HG02759 (cell line): ENCODE measurements around the gene ZMYM4.

Source experiments
- ATAC-seq: cut with Tn5 transposase; IDR thresholded peaks from one replicate; pipeline ENCODE4 v1.9.1; 2021; ENCODE audit warnings: mild to moderate bottlenecking, moderate library complexity; ENCODE audit not compliant: unreplicated experiment

Gene ZMYM4

DNA sequence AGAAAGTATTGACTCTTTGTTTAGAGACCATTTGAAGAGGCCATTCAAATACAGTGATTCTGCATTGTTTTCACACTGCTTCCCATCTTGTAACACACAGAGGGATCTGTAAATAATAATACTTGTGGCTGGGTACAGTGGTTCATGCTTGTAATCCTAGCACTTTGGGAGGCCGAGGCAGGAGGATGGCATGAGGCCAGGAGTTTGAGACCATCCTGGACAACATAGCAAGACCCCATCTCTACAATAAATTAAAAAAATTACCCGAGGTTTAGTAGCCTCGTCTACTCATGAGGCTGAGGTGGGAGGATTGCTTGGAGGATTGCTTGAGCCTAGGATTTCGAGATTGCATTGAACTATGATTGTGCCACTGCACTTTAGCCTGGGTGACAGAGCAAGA is 5.7 kb downstream of the ZMYM4 start:
- ATAC-seq: no peak

DNA sequence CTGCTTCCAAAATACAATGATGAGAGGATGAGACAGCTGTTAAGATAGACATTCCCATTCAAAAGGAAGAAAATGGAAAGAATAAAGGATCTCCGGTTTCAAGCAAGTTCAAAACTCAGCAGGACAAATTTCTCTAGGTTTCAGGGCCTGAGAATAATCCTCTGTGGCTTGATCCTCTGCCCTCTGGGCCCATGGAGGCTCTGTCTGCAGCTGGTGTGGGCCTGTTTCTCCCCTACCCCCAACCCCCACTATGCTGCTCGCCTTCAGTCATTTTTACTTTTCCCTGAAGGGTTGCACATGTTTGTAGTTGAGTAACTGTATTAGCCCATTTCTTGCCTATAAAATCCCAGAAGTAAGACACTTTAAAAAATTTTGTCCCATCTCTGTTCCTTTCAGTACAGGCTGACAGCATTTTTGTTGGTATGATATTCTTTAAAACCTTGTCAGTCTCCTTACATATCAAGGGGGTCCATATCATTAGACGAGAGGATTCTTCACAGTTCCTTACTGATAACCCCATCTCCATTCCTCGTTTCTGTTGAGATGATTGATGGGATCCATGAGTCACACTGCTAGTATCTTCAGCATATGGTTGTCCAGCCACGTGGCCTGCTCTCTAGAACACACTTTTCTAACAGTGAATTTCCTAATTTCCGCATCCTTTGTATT is 10.5 kb downstream of the ZMYM4 start:
- no peak for ATAC-seq

DNA sequence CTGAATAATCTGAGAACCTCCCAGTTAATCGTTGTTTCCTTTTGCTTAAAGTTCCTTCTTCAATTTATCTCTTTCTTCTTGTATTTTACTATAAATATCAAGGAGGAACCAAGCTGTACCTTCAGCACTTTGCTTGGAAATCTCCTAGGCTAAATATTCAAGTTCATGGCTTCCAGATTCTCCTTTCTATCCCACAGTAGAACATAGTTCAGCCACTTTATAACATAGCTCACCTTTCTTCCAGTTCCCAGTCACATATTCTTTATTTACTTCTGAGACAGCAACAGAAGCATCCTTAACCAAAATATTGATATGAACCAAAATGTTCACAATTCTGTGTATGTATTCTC is 11.0 kb downstream of the ZMYM4 start:
- ATAC-seq: no peak

DNA sequence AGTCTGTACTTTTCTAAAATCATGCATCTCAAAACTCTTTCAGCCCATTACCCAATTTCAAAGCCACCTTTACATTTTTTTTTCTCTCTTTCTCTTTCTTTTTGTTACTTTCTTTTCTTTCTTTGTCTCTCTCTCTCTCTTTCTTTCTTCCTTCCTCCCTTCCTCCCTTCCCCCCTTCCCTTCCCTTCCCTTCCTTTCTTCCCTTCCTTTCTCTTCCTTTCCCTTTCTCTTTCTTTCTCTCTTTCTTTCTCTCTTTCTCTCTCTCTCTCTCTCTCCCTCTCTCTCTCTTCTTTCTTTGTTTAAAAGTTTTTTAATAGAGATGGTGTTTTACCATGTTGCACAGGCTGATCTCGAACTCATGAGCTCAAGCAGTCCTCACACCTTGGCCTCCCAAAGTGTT is 11.5 kb downstream of the ZMYM4 start:
- no peak for ATAC-seq

DNA sequence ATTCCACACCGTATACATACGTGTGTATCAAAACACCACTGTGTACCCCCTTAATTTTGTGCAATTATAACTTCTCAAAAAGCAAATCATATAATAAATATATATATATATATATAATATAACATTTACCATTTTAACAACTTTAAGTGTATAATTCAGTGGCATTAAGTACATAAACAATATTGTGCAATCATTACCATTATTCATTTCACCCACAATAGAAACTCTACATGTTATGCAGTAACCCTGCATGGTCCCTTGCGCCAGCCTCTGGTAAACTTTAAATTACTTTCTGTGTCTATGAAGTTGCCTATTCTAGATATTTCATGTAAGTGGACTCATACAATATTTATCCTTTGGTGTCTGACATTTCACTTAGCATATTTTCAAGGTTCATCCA is 13.1 kb downstream of the ZMYM4 start:
- no peak for ATAC-seq

DNA sequence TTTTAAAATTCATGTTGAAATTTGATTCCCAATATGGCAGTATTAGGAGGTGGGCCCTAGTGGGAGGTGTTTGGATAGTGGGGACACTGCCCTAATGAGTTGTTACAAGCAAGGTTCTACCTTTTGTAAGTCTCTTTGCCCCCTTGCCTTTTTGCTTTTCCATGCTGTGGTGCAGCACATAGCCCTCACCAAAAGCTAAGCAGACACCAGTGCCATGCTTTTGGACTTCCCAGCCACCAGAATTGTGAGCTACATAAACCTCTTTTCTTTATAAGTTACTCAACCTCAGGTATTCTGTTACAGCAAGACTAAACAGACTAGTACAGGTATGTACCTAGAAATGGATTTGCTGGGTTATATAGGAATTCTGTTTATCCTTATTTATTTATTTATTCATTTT is 13.7 kb downstream of the ZMYM4 start:
- no peak for ATAC-seq

DNA sequence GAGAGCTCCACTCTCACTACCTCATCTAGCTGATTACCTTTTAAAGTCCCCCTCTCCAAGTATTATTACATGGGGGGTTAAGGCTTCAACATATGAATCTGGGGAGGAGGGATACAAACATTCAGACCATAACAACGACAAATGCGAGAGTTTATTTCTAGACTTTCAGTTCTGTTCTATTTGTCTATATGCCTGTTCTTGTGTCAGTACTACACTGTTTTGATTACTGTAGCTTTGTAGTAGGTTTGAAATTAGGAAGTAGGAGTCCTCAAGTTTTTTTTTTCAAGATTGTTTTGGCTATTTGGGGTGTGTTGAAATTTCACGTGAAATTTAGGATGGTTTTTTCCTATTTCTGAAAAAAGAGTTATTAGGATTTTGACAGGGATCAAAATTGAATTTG is 16.3 kb downstream of the ZMYM4 start:
- no peak for ATAC-seq

DNA sequence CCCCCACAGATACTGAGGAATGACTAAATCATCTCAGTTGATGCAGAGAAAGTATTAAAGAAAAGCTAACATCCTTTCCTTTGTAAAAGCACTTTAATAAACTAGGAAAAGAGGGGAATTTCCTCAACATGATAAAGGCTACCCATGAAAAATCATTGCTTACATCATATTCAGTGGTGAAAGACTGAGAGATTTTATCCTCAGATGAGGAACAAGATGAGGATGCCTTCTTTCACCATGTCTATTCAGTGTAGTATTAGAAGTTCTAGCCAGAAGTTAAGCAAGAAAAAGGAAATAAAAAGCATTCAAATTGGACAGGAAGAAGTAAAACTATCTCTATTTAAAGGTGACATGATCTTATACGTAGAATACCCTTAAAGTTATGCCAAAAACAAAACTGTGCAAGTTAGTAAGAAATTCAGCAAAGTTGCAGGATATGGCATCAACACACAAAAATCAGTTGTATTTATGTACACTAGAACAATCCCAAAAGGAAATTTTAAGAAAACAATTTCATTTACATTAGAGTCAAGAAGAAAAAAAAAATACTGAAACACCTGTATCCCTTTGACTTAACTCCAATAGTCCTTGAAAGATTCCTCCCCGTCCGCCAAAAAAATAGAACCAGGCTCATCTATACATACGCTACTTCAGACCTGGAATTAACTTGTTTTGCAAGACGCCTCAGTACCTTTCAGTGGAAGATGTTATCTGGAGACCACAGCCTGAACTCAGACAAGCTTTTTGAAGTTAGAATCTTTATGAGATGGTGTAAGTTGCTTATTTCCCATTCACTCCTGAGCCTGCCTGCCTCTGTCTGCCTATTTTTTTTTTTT is 17.5 kb downstream of the ZMYM4 start:
- ATAC-seq: no peak

DNA sequence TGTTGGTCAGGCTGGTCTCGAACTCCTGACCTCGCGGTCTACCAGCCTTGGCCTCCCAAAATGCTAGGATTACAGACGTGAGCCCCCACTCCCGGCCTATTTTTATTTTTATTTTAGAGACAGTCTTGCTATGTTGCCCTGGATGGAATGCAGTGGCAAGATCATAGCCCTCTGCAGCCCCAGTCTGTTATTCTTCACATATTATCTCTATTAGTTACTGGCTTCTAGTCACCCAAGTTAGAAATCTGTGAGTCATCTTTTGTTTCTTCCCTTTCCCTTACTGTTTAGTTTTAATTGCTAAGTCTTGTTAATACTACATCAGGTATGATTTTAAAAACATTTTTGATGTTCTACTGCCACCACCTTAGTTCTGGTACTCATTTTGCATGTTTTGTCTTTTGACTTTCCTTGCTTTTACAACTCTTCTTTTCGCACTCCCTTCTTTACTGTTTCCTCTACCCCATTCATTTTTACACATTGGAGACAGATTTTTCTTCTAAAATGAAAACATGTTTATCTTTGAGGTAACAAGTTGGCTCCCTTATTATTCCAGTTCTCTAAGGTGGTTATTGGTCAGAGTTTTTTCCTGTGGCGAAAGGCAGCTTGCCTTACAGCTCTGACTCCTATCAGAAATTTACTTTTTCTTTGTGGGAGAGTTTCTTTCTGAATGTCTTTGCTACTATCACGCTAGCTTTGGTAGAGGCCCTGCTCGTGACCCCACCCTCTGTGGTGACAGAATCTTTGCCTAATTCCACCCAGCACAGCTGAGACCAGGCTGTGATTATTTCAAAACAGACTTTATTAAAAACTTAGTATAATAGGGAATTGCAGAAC is 19.5 kb downstream of the ZMYM4 start:
- ATAC-seq: no peak

DNA sequence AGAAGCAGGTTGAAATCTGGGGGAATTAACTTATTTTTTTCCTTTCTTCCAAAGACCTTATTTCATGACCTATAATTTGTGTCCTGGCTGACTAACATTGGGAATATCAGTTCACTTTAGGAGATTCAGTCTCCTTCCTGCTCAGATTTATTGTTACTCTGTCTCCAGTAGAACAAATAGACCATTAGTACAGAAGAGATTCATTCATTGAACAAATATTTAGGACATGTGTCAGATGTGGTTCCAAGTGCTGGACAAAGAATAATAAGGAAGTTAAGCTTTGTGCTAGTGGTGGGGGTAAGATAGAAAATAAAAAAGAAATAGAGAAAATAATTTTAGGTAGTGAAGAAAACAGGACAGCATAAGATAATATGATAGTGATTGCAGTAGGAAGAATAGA is 20.3 kb downstream of the ZMYM4 start:
- no peak for ATAC-seq

DNA sequence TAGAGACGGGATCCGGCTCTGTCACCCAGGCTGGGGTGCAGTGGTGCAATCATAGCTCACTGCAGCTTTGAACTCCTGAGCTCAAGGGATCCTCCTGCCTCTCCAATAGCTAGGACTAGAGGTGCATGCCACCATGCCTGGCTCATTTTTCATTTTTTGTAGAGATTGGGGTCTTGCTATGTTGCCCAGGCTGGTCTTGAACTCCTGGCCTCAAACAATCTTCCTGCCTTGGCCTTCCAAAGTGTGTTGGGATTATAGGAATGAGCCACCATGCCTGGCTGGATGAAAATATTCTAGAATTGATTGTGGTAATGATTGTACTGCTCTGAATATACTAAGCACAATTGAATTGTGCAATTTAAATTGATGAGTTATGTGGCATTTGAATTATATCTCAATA is 21.9 kb downstream of the ZMYM4 start:
- ATAC-seq: no peak

DNA sequence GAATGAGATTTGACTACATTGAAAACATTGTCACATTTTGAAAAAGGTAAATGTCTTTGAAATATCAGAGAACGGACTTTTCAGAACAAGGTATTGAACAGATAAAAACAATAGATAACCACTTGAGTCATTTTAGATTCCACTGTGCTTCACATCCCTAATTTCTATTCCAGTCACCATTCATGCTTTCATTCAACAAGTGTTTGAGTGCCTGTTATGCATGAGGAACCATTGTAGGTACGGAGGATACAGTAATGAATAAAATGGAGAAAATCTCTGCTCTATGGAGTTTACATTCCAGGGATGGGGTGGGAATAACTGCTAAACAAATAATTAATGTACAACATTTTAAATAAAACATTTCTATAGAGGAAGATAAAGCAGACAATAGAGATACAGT is 26.3 kb downstream of the ZMYM4 start:
- ATAC-seq: no peak

DNA sequence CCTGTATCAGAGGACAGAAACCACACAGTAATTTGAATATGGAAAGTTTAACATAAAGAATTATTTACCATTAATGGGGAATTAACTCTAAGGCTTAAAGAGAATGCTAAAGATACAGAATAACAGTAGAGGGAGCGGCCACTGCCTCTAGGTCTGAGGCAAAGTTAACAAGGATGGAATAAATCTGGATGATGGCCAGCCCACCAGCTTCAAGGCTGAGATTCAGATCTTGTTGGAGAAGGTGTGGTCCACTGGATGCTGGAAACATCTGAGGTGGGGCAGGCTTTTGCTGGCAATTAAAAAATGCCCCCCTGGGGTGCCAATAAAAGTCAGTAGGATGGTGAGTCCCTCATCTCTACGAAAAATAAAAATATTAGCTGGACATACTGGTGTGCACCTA is 29.4 kb downstream of the ZMYM4 start:
- ATAC-seq: no peak

DNA sequence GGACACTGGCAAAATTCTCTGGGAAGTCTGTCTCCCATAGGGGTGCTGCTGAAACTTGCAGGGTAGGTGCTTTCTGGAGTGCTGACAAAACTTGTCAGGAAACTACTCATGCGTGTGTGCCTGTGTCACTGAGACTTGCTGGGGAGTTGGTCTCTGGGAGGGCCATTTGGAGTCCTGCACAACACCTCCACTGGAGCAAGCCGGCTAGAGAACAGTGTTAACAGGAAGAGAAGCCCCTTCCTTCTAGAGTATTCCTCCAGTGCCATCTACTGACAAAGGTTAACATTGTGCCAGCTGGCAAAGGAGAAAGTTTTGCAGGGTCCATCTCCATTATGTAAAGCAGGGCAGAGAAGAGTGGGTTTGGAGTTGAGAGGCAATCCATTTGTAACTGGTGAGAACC is 30.0 kb downstream of the ZMYM4 start:
- peak; percentile 63 for ATAC-seq

DNA sequence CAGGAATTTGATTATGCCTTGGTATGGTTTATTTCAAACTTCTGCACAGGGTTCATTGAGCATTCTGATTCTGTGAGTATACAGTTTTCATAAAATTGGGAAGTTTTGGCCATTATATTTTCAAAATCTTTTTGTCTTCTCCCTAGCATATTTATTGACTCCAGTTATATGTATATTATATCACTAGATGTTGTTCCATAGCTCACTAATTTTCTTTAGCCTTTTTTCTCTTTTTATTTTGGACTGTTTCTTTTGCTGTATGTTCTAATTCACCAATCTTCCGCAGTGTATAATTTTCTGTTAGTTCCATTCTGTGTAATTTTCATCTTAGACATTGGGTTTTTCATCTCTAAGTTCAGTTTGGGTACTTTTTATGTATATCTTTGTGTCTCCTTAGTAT is 31.9 kb downstream of the ZMYM4 start:
- no peak for ATAC-seq

DNA sequence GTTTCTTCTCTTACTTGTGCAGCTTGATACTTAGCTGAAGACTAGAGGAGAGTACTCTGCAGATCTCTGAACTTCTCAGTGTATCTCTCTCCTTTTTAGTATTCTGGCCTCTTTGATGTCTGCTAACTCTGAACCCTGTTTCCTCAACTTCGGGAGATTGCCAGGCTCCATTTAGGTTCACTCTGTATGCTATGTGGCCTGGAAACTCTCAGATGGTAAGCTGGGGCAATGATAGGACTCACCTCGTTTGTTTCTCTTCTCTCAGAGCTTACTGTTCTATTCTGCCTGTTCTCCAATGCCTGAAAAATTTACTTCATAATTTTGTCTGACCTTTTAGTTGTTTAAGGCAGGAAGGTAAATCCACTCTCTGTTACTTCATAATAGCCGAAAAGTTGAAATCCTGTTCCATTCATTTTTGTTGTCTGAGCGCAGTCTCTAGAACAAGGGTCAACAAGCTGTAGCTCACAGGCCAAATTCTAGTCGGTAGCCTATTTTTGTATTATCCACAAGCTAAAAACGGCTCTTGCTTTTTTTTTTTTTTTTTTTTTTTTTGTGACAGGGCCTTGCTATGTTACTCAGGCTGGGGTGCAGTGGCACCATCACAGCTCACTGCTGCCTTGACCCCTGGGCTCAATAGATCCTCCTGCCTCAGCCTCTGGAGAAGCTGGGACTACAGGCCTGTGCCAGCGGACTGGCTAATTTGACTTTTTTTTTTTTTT is 33.3 kb downstream of the ZMYM4 start:
- no peak for ATAC-seq

DNA sequence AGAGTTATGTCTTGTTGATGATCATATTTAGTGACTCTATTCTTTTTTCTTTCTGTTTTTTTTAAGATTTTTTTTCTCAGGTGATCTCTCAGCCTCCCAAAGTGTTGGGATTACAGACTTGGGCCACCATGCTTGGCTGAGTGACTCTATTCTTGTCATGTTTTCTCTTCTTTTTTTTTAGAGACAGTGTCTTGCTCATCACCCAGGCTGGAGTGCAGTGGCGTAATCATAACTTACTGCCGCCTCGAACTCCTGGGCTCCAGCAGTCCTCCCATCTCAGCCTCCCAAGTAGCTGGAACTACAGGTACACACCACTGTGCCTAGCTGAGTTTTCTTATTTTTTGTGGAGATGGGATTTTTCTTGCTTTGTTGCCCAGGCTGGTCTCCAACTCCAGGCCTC is 36.9 kb downstream of the ZMYM4 start:
- ATAC-seq: no peak

DNA sequence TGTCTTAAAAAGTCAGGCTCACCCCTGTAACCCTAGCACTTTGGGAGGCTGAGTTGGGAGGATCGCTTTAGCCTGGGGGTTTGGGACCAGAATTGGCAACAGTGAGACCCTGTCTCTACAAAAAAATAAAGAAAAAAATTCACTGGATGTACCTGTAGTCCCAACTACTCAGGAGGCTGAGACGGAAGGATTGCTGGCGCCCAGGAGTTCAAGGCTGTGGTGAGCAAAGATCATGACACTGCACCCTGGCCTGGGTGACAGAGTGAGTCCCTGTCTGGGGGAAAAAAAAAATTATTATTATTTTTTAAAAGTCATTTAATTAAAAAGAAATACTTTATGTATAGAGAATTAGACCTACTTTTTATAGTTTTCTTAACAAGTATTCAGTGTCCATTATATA is 47.1 kb downstream of the ZMYM4 start:
- no peak for ATAC-seq

DNA sequence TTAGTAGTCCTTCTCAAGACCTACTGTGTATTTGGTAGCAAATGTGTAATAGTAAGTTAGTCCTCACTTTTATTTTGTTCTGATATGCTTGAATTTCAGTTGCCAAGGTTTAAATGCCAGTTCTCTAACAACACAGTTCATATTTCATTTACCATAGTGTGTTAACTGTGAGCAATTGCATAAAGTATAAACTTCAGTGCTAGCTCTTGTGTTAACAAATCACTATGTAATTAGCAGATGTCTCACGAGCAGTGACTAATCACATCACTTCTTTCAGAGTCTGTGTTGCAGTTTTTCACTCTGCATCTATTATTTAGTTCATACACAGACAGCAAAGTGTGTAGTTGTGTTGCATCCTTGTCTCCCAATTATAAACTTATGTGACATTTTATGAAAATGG is 47.8 kb downstream of the ZMYM4 start:
- no peak for ATAC-seq

DNA sequence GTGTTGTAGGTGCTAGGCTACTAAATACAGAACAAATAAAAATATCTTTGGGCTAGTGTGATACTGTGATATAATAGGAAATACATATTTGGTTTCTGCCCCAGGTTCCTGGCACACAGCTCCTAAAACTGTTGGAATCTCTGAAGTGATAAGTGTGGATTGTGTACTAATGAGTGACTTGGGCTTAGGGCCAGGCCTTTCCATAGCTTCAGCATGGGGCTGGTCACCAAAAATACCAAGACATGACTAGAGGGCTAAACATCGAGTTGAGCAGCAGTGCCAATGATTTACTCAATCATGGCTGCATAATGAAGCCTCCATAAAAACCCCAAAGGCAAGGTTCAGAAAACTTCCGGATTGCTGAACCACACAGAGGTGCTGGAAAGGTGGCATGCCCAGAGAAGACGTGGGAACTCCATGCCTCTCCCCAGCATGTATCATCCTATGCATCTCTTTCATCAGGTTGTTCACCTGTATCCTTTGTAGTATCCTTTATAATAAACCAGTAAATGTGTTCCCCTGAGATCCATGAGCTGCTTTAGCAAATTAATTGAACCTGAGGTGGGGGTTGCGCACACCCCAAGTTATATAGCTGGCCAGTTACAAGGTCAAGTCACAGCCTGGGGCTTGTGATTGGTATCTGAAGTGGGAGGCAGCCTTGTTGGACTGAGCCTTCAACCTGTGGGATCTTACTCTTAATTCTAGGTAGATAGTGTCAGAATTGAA is 51.6 kb downstream of the ZMYM4 start:
- no peak for ATAC-seq

DNA sequence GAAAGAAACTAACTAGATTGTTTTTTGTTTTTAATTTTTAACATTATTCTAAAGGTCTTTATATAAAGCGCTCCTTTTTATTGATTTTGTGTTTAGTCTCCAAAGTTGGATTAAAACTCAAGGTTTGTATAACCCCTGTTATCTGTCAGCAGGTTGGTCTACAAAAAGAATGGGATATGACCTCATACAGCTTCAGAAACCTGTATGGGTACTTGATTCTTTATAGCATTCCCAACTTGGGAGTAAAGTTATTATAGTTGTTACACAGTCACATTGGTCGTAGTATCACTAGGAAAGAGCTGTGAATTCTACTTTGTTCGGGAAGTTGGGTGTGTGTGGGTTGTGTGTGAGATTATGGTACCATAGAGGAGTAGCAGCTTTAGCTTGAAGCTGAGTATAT is 52.4 kb downstream of the ZMYM4 start:
- ATAC-seq: no peak
